Lung (tissue), 16 donors: ENCODE measurements around the gene TOR1AIP2. TPM values are rescaled to one million over a fixed set of nuclear protein-coding genes. Genes with fewer than 3 reads are reported as not detected.

ENCODE experiments used
- ATAC-seq: fragments of 200-7000 bp; cut with Tn5 transposase; one replicate; pipeline ENCODE4 v1.9.1; 2020; ENCODE audit warnings: moderate number of reproducible peaks; ENCODE audit not compliant: insufficient read depth, low FRiP score
- DNase-seq, 3 donors: peaks; one replicate each; pipeline ENCODE4 v3.0.0-alpha.2; 2013 to 2017
- H3K27ac ChIP-seq, 2 donors: one replicate each; pipeline ENCODE4 v1.5.1; 2013; ENCODE audit warnings: mild to moderate bottlenecking in 2 of 2, moderate library complexity in 2 of 2, control low read depth in 1 of 2, inconsistent platforms in 1 of 2, low read depth in 1 of 2, low read length in 1 of 2
- H3K27me3 ChIP-seq, 3 donors: one replicate each; pipeline ENCODE4 v1.5.1; 2013; ENCODE audit warnings: low read length in 2 of 3; ENCODE audit not compliant: control insufficient read depth in 3 of 3, insufficient read depth in 3 of 3
- H3K36me3 ChIP-seq, 4 donors: one replicate each; pipeline ENCODE4 v1.5.1; 2013; ENCODE audit warnings: low read length in 4 of 4, mild to moderate bottlenecking in 1 of 4, moderate library complexity in 1 of 4; ENCODE audit not compliant: control insufficient read depth in 4 of 4, insufficient read depth in 4 of 4
- H3K4me1 ChIP-seq, 5 donors: one replicate each; pipeline ENCODE4 v1.5.1; 2013; ENCODE audit warnings: low read length in 5 of 5, mild to moderate bottlenecking in 2 of 5, moderate library complexity in 1 of 5; ENCODE audit not compliant: control insufficient read depth in 5 of 5, insufficient read depth in 5 of 5
- H3K4me3 ChIP-seq: one replicate; pipeline ENCODE4 v1.5.1; 2013; ENCODE audit warnings: mild to moderate bottlenecking, control low read depth, moderate library complexity
- H3K9ac ChIP-seq, 2 donors: one replicate each; pipeline ENCODE4 v1.5.1; 2013; ENCODE audit warnings: low read length in 2 of 2, control low read depth in 1 of 2; ENCODE audit not compliant: insufficient read depth in 1 of 2
- H3K9me3 ChIP-seq, 4 donors: one replicate each; pipeline ENCODE4 v1.5.1; 2013; ENCODE audit warnings: low read length in 3 of 4, mild to moderate bottlenecking in 1 of 4, moderate library complexity in 1 of 4; ENCODE audit not compliant: control insufficient read depth in 4 of 4, insufficient read depth in 3 of 4
- WGBS, 2 donors: extraction: QIAGEN DNeasy Blood & Tissue Kit; methylation state at CpG; one replicate each; pipeline ENCODE4 v1.1.7; 2013; 5-methylcytosine and 5-hydroxymethylcytosine counted together
- long read RNA-seq, 5 donors: transcript quantifications; one replicate each; lab custom pipeline, GENCODE V29; 2026
- polyA plus RNA-seq, 2 donors: library from polyadenylated mRNA; stranded (reverse); fragments of 200-250 nt; gene quantifications; one replicate each; pipeline ENCODE4 v1.2.1, GENCODE V29; 2013
- total RNA-seq, 2 donors: library from RNA; depleted of rRNA in 1 of 2; stranded (reverse); fragments of >200 nt in 1 of 2; gene quantifications; one replicate each; pipeline ENCODE4 v1.2.1, GENCODE V29; 2014 to 2021
- TF ChIP-seq, protein P1 (sequence below): IDR thresholded peaks from 2 replicates; pipeline ENCODE4 v1.5.1; 2012; ENCODE audit warnings: mild to moderate bottlenecking; ENCODE audit errors: control extremely low read depth, extremely low read depth
- donor health status: control.
- donor health status: control.
- donor health status: Bipolar disorder and iron deficiency.
- donor health status: healthy.
- donor health status: DM: yes; HTN: yes; CAD: no.

TOR1AIP2 gene
- 100 to 1,000 TPM in 1 of 2 donors, 10 to 100 TPM in 1; 82.5 to 118 TPM for total RNA-seq
- 10 to 100 TPM; 10.1 to 20.6 TPM for polyA plus RNA-seq
- long read RNA-seq, donor 1, full-length matches to known transcripts: 9 of 9 reads
- long read RNA-seq, donor 1, partial matches to known transcripts: 0 of 9 reads
- long read RNA-seq, donor 1, other reads (novel, unspliced or antisense): 0 of 9 reads
- long read RNA-seq, donor 2, full-length matches to known transcripts: 5 of 11 reads
- long read RNA-seq, donor 2, partial matches to known transcripts: 6 of 11 reads
- long read RNA-seq, donor 2, other reads (novel, unspliced or antisense): 0 of 11 reads
- long read RNA-seq, donor 3, full-length matches to known transcripts: 6 of 6 reads
- long read RNA-seq, donor 3, partial matches to known transcripts: 0 of 6 reads
- long read RNA-seq, donor 3, other reads (novel, unspliced or antisense): 0 of 6 reads
- long read RNA-seq, donor 4, full-length matches to known transcripts: 2 of 19 reads
- long read RNA-seq, donor 4, partial matches to known transcripts: 17 of 19 reads
- long read RNA-seq, donor 4, other reads (novel, unspliced or antisense): 0 of 19 reads
- long read RNA-seq, donor 5, full-length matches to known transcripts: 8 of 13 reads
- long read RNA-seq, donor 5, partial matches to known transcripts: 5 of 13 reads
- long read RNA-seq, donor 5, other reads (novel, unspliced or antisense): 0 of 13 reads

DNA sequence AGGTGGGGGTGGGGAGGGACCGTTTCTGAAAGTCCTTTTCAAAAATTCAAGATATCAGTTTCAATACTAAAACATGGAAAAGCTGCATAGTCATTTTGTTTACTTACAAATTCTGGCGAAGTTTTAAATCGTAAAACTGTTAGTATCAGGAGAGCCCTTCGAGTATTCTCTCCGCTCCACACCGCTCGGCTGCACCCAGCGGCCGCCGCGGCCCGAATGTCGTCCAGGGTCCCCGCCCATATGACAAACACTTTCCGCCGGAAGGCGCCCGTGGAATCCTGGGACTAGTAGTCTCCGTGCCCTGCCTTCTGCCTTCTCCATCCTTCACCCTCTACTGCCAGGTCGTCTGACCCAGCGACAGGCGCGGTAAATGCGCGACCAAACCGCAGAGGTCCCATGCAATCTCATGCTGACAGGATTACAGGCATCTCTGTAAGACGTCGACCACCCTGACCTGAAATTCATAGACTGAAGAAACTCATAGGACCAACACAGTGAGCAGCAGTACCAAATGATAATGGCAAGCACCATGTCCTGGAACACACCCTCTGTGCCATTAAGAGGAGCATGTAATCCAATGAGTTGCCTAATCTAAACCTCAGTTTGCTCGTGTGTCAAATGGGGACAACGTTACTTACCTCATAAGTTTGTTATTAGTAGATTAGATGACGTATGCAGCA, at the start of gene TOR1AIP2:
Gene TOR1AIP2 (minus strand): TSS at position 218 of the 680 bp plus-strand sequence. CDS start 25,138 bp downstream, outside the sequence.
- 3 to 4% methylated on average over 31 of the region's 31 CpGs for WGBS, 2 donors
- H3K36me3 ChIP-seq: peaks cover 4 to 12% (median 10%) of the 10 kb centered on the region in 4 donors
- no peaks in the 10 kb centered on the region for H3K9me3 ChIP-seq
- peak within 1 kb of the TSS; percentile 77 for H3K4me3 ChIP-seq
- DNase-seq: peak; percentile 90 to 92 (median 91)
- H3K9ac ChIP-seq: peak within 1 kb of the TSS; percentile 85 to 97
- TF ChIP-seq, protein P1, sequence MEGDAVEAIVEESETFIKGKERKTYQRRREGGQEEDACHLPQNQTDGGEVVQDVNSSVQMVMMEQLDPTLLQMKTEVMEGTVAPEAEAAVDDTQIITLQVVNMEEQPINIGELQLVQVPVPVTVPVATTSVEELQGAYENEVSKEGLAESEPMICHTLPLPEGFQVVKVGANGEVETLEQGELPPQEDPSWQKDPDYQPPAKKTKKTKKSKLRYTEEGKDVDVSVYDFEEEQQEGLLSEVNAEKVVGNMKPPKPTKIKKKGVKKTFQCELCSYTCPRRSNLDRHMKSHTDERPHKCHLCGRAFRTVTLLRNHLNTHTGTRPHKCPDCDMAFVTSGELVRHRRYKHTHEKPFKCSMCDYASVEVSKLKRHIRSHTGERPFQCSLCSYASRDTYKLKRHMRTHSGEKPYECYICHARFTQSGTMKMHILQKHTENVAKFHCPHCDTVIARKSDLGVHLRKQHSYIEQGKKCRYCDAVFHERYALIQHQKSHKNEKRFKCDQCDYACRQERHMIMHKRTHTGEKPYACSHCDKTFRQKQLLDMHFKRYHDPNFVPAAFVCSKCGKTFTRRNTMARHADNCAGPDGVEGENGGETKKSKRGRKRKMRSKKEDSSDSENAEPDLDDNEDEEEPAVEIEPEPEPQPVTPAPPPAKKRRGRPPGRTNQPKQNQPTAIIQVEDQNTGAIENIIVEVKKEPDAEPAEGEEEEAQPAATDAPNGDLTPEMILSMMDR: no peak
- H3K27me3 ChIP-seq: no peaks in the 10 kb centered on the region
- peak; percentile 55 for ATAC-seq
- peaks cover 0 to 24% (median 8%) of the 10 kb centered on the region in 5 donors for H3K4me1 ChIP-seq
- H3K27ac ChIP-seq: peak within 1 kb of the TSS; percentile 57 to 86

DNA sequence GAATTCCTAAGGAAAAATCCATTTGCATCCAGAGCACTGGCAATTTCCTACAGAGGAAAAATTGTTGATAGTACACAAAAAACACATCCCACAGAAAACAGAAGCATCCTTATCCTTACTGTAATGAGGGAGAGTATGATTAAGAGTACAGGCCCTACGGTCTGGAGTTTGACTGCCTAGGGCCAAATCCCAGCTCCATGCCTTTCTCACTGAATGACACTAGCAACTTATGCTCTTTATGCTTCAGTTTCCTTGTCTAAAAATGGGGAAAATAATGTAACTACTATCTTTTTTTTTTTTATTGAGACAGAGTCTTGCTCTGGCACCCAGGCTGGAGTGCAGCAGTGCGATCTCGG, 49.2 kb upstream of the TOR1AIP2 start:
- Histone ChIP-seq H3K9ac (no peak overlapping the region), H3K4me3 (no peak overlapping the region), H3K4me1 (no peaks in the 10 kb centered on the region), H3K27me3 (no peaks in the 10 kb centered on the region), H3K27ac (no peak overlapping the region), H3K9me3 (no peaks in the 10 kb centered on the region), H3K36me3 (no peaks in the 10 kb centered on the region)
- TF ChIP-seq, protein P1: no peak
- 99 to 100% methylated on average over 3 of the region's 3 CpGs for WGBS, 2 donors
- ATAC-seq (no peak), DNase-seq (no peak)

DNA sequence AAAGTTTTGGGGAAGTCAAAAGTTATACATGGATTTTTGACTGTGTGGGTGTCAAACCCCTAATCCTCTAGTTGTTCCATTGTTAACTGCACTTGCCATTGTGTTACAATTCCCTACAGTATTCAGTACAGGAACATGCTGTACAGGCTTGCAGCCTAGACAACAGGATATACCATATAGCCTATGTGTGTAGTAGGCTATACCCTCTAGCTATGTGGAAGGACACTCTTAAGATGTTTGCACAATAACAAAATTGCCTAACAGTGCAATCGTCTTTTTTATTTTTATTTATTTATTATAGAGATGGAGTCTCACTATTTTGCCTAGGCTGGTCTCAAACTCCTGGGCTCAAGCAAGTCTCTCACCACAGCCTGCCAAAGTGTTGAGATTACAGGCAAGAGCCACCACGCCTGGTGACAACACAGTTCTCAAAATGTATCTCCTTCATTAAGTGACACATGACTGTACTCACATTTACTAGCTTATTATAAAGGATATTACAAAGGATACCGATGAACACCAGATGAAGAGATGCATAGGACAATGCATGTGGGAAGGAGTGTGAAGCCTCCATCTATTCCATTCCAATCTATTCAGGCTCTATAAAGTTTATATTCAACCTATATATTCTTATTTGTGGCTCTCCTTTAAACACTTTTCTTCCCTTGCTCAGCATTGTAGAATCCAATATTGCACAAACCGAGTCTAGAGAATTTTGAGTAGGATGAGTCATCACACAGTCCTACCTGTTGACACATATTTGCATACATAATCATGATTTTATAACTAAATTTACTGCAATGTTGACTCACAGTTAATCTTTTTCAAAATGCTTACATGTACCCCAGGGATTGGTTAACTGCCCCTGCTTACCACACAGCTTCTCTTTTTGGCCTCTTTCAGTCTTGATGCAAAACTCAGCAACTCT, 48.6 kb upstream of the TOR1AIP2 start:
- H3K27ac ChIP-seq: no peak overlapping the region
- H3K4me1 ChIP-seq: no peaks in the 10 kb centered on the region
- H3K27me3 ChIP-seq: no peaks in the 10 kb centered on the region
- ATAC-seq: peak; percentile 77
- H3K9me3 ChIP-seq: no peaks in the 10 kb centered on the region
- no peak overlapping the region for H3K9ac ChIP-seq
- 74 to 78% methylated on average over 4 of the region's 4 CpGs for WGBS, 2 donors
- TF ChIP-seq, protein P1: no peak
- no peak for DNase-seq
- peaks cover 0 to 4% (median 0%) of the 10 kb centered on the region in 4 donors for H3K36me3 ChIP-seq
- no peak overlapping the region for H3K4me3 ChIP-seq
